GM08714 (cell line): ENCODE measurements around the gene C2orf72.
"Not testable (repeated sequence)": the region's sequence is repeated elsewhere in the genome, so short reads cannot be mapped to it uniquely, and the experiment has no call there.

Source experiments
- H3K4me3 ChIP-seq: fragments of 200-500 bp; sonication (Bioruptor generic); 2 replicates; pipeline ENCODE4 v1.5.1; 2014; ENCODE audit warnings: mild to moderate bottlenecking, low read length, inconsistent platforms
- ZNF274 ChIP-seq: IDR thresholded peaks from 2 replicates; pipeline ENCODE4 v1.6.1; 2012; ENCODE audit warnings: mild to moderate bottlenecking, low read depth, low read length

C2orf72 gene

DNA sequence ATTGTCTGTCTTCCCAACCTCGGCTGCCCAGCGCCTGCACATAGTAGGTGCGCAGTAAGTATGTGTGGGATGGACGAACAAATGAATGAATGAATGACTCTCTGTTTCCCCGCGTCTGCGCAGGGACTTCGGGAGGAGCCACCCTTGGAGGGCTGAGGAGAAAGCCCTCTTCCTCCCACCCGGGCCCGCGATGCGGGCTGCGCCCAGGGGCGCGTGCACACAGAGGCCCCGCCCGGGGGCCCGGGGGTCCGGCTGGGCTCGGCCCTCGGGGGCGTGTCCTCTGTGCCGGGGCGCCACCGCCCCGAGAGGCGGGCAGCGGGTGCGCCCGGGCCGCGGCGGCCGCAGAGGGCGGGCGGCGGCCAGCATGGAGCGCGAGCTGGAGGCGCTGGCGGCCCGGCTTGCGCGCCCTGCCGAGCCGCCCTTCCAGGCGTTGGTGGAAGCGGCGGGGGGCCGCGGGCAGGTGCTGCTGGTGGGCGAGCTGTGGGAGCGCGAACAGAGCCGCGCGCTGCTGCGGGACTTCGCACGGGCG, at the start of gene C2orf72:
TSS of gene C2orf72 (plus strand) at position 322 of the 529 bp plus-strand sequence. CDS start at position 365, 43 bp downstream.
- TF ChIP-seq ZNF274: no peak
- H3K4me3 ChIP-seq: peak within 1 kb of the TSS; percentile 44; the same call in 1 of the 2 replicates

DNA sequence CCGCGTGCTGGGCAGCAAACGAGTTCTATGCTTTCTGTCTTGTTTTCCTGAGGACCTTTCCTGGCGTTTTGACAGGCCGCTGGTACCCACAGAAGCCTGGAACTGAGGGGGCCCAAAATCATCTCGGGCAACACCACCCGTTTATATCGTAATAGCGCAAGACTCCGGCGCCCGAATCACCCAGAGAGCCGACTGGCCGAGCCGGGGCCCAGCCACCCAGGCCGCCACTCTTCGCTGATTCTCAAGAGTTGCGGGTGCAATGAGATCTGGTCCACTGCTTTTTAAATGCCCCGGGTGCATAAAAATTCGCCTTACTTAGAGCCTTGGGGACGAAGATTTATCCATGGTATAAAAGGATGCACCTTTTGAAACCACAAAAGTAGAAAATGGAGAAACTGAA, 47.6 kb upstream of the C2orf72 start:
- TF ChIP-seq ZNF274: no peak
- no peak overlapping the region for H3K4me3 ChIP-seq

DNA sequence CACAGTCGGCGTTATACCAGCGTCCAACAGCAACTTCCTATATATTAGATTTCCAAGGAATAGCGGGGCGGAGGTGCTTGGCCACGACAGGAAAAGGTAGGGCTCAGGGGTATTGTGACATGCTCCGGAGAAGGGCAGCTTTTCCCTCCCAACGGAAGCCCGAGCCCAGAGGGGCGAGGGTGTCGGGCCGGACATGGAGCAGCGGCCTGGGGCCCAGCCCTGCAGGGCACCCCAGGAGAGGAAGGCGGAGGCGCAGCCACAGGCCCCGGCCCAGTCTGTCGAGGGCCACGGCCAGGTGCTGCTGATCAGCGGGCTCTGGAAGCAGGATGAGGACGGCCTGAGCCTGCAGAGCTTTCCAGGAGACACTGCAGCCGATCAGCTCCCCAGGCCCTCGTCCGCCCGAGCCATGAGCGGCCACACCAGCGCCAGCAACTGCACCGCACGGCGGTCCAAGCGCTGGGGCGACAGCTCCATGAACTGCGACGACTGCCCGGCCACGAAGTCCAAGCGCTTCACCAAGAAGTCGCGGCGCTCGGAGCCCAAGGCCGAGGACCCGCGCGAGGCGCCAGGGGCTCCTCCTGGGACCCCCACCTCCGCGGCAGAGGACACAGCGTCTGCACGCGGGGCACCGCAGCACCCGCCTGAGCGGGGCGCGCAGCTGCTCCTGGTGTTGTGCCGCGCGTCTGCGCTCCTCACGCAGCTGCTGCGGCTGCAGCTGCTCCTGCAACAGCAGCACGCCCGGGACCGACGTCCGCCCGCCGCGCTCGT, 47.0 kb upstream of the C2orf72 start:
- TF ChIP-seq ZNF274: no peak
- no peak overlapping the region for H3K4me3 ChIP-seq

DNA sequence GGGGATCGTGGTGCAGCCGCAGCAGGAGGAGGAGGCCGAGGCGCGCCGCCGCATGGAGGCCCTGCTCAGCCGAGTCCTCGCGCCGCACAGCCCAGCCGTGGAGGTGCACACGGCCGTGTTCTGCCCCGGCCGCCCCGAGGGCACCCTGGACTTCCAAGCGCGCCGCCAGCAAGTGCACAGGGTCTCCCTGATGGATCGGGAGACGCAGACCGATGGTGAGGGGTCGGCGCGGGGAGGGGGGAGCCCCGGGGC, 46.5 kb upstream of the C2orf72 start:
- no peak for TF ChIP-seq ZNF274
- no peak overlapping the region for H3K4me3 ChIP-seq

DNA sequence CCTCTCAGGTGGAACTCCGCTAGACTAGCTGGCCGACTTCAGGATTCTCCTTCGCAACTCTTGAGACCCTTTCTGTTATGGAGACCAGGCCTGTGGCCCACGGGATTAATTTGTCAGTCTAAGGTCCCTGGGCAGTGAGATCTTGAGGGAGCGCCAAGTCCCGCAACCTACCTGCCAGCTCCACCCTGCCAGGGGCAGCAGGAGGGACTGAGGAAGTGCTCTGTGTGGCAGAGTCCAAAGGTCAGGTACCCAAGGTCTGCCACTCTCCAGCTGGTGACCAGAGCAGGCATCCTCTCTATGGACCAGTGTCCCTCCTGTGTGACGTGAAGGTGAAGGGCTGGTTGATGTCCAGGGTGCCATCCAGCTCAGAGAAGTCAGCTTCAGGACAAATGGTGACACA, 45.7 kb upstream of the C2orf72 start:
- no peak for TF ChIP-seq ZNF274
- no peak overlapping the region for H3K4me3 ChIP-seq

DNA sequence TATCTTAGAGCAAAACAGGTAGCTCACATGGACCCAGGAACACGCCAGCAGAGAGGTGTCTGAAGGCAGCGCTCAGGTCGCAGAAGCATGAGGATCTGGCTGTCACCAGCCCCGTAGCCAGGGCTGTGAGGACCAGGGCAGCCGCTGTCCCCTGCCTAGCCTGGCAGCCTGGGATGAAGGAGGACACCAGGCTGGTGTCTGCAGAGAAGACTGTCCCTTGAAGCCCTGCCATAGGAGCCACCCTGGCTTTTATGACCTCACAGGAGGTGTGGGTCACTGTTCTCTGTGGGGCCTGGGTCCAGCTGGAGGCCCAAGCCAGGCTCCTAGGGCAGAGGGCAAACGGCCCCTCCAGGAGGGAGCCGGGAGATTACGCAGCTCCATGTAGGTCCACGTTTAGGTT, 41.5 kb upstream of the C2orf72 start, which contains the start of gene SPATA3:
TSS of gene SPATA3 (plus strand) at position 301 of the 400 bp plus-strand sequence. CDS start 113 bp downstream, outside the sequence.
- TF ChIP-seq ZNF274: no peak
- H3K4me3 ChIP-seq: no peak within 1 kb of the TSS

DNA sequence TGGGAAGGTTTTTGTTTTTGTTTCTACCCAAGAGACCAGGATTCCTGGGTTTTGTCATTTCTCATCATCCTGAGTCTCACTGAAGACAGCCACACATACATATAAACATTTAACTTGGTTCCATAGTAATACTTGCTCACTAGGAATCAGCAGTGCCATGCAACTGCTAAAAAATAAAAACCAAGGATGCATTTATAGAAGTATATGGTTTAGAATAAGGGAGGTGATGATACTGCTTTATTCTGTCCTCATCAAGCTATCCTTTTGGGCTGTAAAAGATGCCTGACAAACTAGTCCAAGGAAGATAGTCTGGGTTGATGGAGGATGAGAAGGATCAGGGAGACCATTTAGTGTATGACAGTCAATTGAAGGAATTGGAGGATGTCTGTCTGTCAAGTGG, 40.7 kb upstream of the C2orf72 start:
- H3K4me3 ChIP-seq: no peak overlapping the region
- TF ChIP-seq ZNF274: no peak

DNA sequence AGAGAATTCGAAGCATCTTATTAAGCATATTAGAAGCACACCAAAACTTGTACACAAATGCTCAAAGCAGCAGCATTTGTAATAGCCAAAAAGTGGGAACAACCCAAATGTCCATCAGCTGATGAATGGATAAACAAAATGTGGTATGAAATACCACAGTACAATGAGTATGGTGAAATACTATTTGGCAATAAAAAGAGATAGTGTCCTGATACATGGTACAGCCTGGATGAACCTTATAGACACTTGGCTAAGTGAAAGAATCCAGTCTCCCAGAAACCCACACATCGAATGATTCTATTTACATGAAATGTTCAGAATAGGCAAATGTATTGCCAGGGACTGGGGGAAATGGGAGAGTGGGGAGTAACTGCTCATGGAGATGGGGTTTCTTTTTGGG, 38.4 kb upstream of the C2orf72 start:
- TF ChIP-seq ZNF274: no peak
- no peak overlapping the region for H3K4me3 ChIP-seq

DNA sequence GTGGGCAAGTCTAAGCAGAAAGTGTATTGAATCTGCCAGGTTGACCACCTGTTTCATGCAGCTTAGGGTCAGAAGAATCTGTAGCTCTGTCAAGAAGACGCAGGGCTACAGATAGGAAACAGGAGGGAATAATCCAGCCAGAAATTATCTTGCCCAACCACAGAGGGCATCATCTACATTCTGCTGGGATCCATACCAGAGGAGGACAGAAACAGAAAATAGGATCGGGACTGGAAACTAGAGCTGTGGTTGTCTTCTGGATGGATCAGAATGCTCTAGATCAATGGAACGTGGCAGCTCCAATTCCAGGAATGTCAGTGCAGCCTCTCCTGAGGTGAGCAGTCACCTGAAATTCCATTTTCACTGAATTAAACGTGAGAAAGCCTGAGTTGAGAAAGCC, 37.8 kb upstream of the C2orf72 start:
- H3K4me3 ChIP-seq: no peak overlapping the region
- TF ChIP-seq ZNF274: no peak

DNA sequence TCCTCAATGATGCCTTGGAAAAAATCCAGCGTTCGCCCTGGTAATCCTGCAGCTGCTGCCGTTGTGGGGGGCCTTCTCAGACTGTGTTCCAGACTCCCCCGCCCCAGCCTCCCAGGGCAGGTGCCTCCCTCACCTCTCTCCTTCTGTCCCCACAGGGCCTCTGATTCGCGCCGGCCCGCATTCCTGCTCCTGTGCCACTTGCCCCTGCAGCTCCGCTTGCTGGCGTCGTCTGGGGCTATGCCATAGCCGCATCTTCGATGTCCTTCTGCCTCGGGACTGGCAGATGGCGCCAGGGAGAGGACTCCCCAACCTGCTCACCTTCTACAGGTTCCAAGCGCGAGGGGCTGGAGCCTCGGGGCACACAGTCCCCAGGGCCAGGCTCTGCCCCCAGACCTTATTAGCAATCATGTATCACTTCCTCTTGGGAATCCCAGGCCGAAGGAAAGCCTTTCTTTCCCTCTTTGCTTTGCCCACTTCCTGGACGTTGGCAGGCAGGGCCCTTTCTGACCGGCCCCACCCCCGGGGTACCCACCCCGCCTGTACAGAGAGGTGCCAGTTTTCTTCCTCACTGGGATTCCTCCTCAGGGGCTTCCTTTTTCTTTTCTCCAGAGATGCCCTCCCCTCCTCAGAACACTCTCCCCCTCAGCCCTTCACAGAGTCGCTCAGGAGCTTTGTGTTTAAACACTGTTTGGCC, 37.0 kb upstream of the C2orf72 start:
- no peak overlapping the region for H3K4me3 ChIP-seq
- TF ChIP-seq ZNF274: no peak

DNA sequence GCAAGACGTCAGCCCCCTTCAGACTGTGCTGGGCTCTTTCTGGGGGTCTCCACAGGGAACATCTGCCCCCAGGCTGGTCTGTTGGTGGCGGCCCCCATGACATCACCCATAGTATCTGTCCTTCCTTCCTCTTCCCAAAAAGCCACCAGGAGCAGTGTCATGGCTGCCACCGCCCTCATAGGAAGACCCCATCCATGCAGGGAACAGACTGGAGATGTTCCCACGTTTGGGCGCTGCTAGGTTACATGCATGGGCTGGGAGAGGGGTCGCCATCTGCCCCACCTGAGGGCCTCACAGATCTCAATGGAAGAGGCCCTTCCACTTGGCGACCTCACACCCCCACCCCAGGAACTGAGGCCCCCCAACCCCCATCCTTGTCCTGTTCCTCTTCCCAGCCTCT, 36.3 kb upstream of the C2orf72 start:
- no peak for TF ChIP-seq ZNF274
- no peak overlapping the region for H3K4me3 ChIP-seq

DNA sequence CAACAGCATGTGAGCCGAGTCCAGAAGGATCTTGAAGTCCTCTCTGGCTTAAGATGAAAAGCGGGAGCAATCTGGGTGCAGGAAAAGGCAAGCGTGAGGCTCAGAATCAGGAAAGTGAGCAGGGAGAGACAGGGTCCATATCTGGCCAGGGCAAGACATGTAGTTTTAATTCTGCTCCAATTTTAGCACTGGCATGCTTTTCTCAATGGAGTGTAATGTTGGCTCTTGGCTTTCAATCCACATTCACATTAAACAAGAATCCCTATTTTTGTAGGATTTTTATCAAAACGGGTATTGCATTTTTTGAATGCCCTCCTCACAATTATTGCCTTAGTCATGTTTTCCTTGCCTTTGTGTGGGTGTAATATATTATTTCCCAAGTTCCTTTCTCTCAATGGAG, 35.4 kb upstream of the C2orf72 start:
- H3K4me3 ChIP-seq: no peak overlapping the region

DNA sequence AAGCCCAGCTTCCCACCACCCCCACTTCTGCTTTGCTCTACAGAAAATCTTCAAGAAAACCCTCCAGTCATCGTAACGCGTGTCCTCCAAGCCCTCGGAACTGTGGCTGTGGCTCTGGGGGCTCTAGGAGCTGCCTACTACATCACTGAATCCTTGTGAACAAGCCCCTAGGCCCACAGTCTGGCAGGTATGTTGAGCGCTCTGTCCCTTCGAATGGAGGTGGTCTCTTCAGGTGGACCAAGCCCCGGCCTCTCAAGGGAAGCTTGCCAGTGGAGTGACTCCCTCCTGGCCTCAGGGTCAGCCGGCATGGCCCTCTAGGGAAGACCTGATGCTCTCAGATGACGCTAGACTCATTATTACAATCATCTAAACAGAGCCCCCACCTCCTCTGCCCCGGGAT, 34.7 kb upstream of the C2orf72 start:
- no peak overlapping the region for H3K4me3 ChIP-seq
- no peak for TF ChIP-seq ZNF274

More for the DNA sequence above, 35.4 kb upstream of the C2orf72 start:
- TF ChIP-seq ZNF274: no peak

DNA sequence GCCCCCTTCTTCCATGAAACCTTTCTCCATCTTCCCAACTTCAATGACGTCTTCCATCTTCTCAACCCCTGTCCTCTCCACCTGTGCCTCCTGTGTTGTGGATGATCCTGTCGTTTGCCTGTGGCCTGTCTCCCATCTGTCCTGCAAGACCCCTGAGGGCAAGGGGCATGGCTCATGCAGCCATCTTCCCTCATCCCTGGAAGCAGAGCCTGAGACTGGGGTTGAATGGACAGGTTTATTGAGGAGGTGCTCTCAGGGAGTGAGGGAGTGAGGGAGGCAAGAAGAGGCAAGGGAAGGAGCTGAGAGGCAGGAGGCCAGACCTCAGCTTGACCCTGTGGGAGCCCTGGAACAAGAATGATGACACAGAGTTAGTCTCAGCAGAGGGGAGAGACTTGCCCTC, 34.1 kb upstream of the C2orf72 start:
- no peak for TF ChIP-seq ZNF274
- no peak overlapping the region for H3K4me3 ChIP-seq

DNA sequence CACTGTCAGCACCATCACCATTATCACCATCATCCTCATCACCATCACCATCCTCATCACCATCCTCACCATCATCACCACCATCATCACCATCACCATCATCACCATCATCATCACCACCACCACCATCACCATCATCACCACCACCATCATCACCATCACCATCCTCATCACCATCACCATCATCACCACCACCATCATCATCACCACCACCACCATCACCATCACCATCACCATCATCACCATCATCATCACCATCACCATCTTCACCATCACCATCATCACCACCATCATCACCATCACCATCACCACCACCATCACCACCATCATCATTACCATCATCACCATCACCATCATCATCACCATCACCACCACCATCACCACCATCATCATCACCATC, 32.4 kb upstream of the C2orf72 start:
- H3K4me3 ChIP-seq: not testable (repeated sequence)

DNA sequence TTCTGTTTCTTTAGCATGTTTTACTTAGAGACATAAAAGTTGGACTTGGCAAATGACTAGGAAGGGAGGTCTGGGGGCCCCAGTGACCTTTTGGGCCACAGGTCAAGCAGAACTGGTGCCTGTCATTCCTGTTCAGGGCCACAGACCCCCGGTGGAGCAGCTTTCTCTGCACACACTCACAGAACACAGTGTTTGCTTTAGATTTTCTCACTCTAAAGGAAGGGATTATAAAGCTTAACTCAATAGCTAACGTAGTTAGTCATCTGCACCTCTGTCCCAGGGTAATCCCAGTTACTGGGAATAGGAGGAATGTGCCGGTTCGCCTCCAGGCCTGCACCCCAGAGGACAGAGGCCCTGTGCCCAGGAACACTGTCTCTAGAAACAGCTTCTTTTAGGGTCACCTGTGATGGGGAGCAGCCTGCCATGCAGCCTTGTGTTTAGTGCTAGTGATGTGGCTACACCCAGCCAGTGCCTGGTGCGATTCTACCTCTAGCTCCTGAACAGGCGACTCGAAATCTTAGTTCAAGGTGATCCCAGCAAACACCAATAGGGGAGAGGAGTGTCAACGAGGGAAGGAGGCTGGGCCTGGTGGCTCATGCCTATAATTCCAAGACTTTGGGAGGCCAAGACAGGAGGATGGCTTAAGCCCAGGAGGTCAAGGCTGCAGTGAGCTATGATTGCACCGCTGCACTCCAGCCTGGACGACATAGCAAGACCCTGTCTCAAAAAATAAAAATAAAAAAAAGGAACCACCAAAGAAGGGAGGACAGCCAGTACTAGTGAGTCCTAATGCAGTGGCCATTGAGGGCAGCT, 29.8 kb upstream of the C2orf72 start:
- H3K4me3 ChIP-seq: no peak overlapping the region
- no peak for TF ChIP-seq ZNF274
